K562 (cell line): ENCODE data around the gene LIMK1. TPM values are rescaled to one million over a fixed set of nuclear protein-coding genes. Genes with fewer than 3 reads are reported as not detected.

Experiments
- ATAC-seq: fragments of 200-7000 bp; cut with Tn5 transposase; 3 replicates; pipeline ENCODE4 v1.9.1; 2020; ENCODE audit warnings: moderate library complexity
- BruUV-seq: library from RNA; stranded (reverse); fragments of 400-500 nt; replicated peaks from 2 replicates; lab custom pipeline; 2021; lab: Mats Ljungman, UMichigan
- CTCF ChIA-PET: fragments of 300-600 bp; formaldehyde crosslinking; extraction: SDS; loops from one replicate; lab custom pipeline; 2021; ENCODE audit warnings: low intra/inter-chr PET ratio; lab: Yijun Ruan, JAX
- POLR2A ChIA-PET: fragments of 300-600, 350-650 bp; sonication (Branson Sonifier 250); formaldehyde crosslinking; extraction: SDS; loops from one replicate; lab custom pipeline; 2021; ENCODE audit warnings: antibody characterized with exemption, inconsistent platforms; lab: Yijun Ruan, JAX
- DNase-seq, 4 experiments: peaks; one replicate each; pipeline versions ENCODE4 v3.0.0 to v3.0.0-alpha.2; 2011 to 2018; ENCODE audit warnings: low spot score in 3 of 4, mixed read lengths in 3 of 4; ENCODE audit errors: extremely low read depth in 1 of 4
- FAIRE-seq: peaks from 2 replicates; lab custom pipeline; 2011; peaks lifted over from hg19 to GRCh38; lab: Jason Lieb, UNC
- H2AFZ ChIP-seq: 2 replicates; pipeline ENCODE4 v1.6.0; 2011; ENCODE audit warnings: low read depth, low read length, control low read depth, inconsistent platforms
- H3K27ac ChIP-seq: fragments of 200-600 bp; 3 replicates; pipeline ENCODE4 v1.8.0; 2011; ENCODE audit warnings: low read depth, mild to moderate bottlenecking, control low read depth, inconsistent platforms, low read length, moderate library complexity, mixed read lengths; ENCODE audit errors: extremely low read depth
- H3K27me3 ChIP-seq, 2 experiments: fragments of 300-600 bp in 1 of 2; 2 replicates in 1 of 2; 3 replicates in 1 of 2; pipeline versions ENCODE4 v1.6.0 to v1.8.0; 2011; ENCODE audit warnings: inconsistent platforms in 2 of 2, low read length in 2 of 2, mild to moderate bottlenecking in 1 of 2, mixed read lengths in 1 of 2, moderate library complexity in 1 of 2; ENCODE audit not compliant: control insufficient read depth in 2 of 2, insufficient read depth in 2 of 2
- H3K36me3 ChIP-seq: fragments of 300-600 bp; 3 replicates; pipeline ENCODE4 v1.8.0; 2011; ENCODE audit warnings: mild to moderate bottlenecking, low read length, inconsistent platforms; ENCODE audit not compliant: control insufficient read depth, insufficient read depth
- H3K4me1 ChIP-seq, 2 experiments: fragments of 200-600 bp in 1 of 2; replicated peaks in 1 of 2; 2 replicates in 1 of 2; 3 replicates in 1 of 2; pipeline versions ENCODE4 v1.5.1 to v1.8.0; 2011; ENCODE audit warnings: inconsistent platforms in 2 of 2, low read length in 2 of 2, mild to moderate bottlenecking in 1 of 2, mixed read lengths in 1 of 2, moderate library complexity in 1 of 2; ENCODE audit not compliant: control insufficient read depth in 2 of 2, insufficient read depth in 2 of 2
- H3K4me2 ChIP-seq: 2 replicates; pipeline ENCODE4 v1.6.1; 2011; ENCODE audit warnings: low read length, control low read depth, inconsistent platforms, mixed read lengths; ENCODE audit not compliant: insufficient read depth
- H3K4me3 ChIP-seq: fragments of 200-600 bp; sonication (generic), shearing (Covaris generic); 2 replicates; pipeline ENCODE4 v1.5.1; 2016; ENCODE audit warnings: control low read depth, inconsistent platforms
- H3K79me2 ChIP-seq: fragments of 200-600 bp; 3 replicates; pipeline ENCODE4 v1.8.0; 2011; ENCODE audit warnings: low read length, inconsistent platforms; ENCODE audit not compliant: control insufficient read depth, insufficient read depth
- H3K9ac ChIP-seq, 2 experiments: 2 replicates each; pipeline versions ENCODE4 v1.6.0 to v1.6.1; 2011; ENCODE audit warnings: low read depth in 2 of 2, low read length in 2 of 2, control low read depth in 1 of 2, inconsistent platforms in 1 of 2, mild to moderate bottlenecking in 1 of 2, mixed read lengths in 1 of 2; ENCODE audit not compliant: insufficient read depth in 1 of 2
- H3K9me1 ChIP-seq: one replicate; pipeline ENCODE4 v1.6.0; 2011; ENCODE audit warnings: inconsistent platforms, mild to moderate bottlenecking, low read length, moderate library complexity; ENCODE audit not compliant: control insufficient read depth, insufficient read depth
- H3K9me3 ChIP-seq: replicated peaks from 2 replicates; pipeline ENCODE4 v1.5.1; 2011; ENCODE audit warnings: low read depth, low read length, inconsistent platforms; ENCODE audit not compliant: control insufficient read depth, insufficient read depth
- H4K20me1 ChIP-seq: replicated peaks from 2 replicates; pipeline ENCODE4 v1.6.1; 2011; ENCODE audit warnings: low read length, inconsistent platforms, mixed read lengths; ENCODE audit not compliant: control insufficient read depth, insufficient read depth
- EHMT2 ChIP-seq: fragments of 450-650 bp; IDR thresholded peaks from 2 replicates; pipeline ENCODE4 v1.6.1; 2018; ENCODE audit warnings: antibody characterized with exemption
- RNF2 ChIP-seq: sonication (generic); IDR thresholded peaks from 2 replicates; pipeline ENCODE4 v1.6.1; 2016
- THAP7 ChIP-seq: fragments of 250-450 bp; sonication (Bioruptor Pico); IDR thresholded peaks from 2 replicates; pipeline ENCODE4 v1.5.0; 2021
- THRA ChIP-seq: fragments of 450-650 bp; IDR thresholded peaks from 2 replicates; pipeline ENCODE4 v1.6.1; 2017; ENCODE audit warnings: mild to moderate bottlenecking, moderate library complexity
- WGBS: fragments of 100-300 bp; shearing (Covaris generic); methylation state at CpG from one replicate; pipeline ENCODE4 v1.1.6; 2016; ENCODE audit warnings: low coverage, mixed read lengths; ENCODE audit not compliant: insufficient coverage; ENCODE audit errors: missing lambda C conversion rate; 5-methylcytosine and 5-hydroxymethylcytosine counted together
- in situ Hi-C: fragments of 300-500 bp; cut with MboI; formaldehyde crosslinking; loops from 4 replicates; pipeline ENCODE4 v1.15.0; 2018; ENCODE audit warnings: inconsistent platforms, mixed read lengths
- intact Hi-C: fragments of 100-400 bp; cut with micrococcal nuclease; formaldehyde crosslinking; loops from 2 replicates; pipeline ENCODE4 v1.14.2; 2022
- polyA plus RNA-seq, 8 experiments: library from polyadenylated mRNA; depleted of rRNA in 4 of 8; stranded (reverse) in 5 of 8; unstranded in 3 of 8; fragments of >200 nt; fragmentation: Nextera tagmentation in 2 of 8; fragmentation: Illumina TruSeq in 1 of 8; extraction: Ambion mirVana in 2 of 8; extraction: Trizol in 1 of 8; gene quantifications; 2 replicates each; pipeline versions ENCODE4 v1.2.1 to v1.2.3, GENCODE V29; 2011 to 2014; ENCODE audit warnings: inconsistent platforms in 1 of 8, missing spikeins in 1 of 8
- total RNA-seq, 7 experiments: library from RNA; depleted of rRNA in 6 of 7; stranded (reverse); fragments of >200 nt in 6 of 7; fragmentation: Illumina TruSeq in 2 of 7; extraction: Trizol in 2 of 7; gene quantifications; 2 replicates each; pipeline versions ENCODE4 v1.2.1 to v1.2.3, GENCODE V29; 2011 to 2021; ENCODE audit warnings: low replicate concordance in 1 of 7

The LIMK1 gene
- total and polyA plus RNA-seq, 9 of the 15 experiments (the other 6 are each of a cell fraction or from before 2014, with no cell fraction given) = 0.14 to 30.0 (median 15.9) TPM

- no TSS peak for BruUV-seq
- ChIA-PET POLR2A (no interaction called here), CTCF (interaction anchor here (2.9 kb wide), 1 partner anchor 346 kb away, joined by 26 read pairs; no protein-coding TSS in a partner anchor)
- Histone ChIP-seq H3K9me3 (no peaks in the 10 kb centered on the region), H3K9me1 (peaks cover 3% of the 10 kb centered on the region), H3K36me3 (no peaks in the 10 kb centered on the region), H3K4me3 (no peak overlapping the region), H3K4me1 (peaks cover 0 to 16% of the 10 kb centered on the region in 2 experiments; a peak in 2 of 5 replicates), H3K9ac (no peak overlapping the region), H3K27me3 (peaks cover 23 to 38% of the 10 kb centered on the region in 2 experiments; a peak in 4 of 5 replicates), H2AFZ (no peak overlapping the region), H3K4me2 (no peak overlapping the region), H3K27ac (no peak overlapping the region), H3K79me2 (no peaks in the 10 kb centered on the region), H4K20me1 (peaks cover 13% of the 10 kb centered on the region; the same call in 1 of the 2 replicates)
- TF ChIP-seq EHMT2 (peak; percentile 37; the same call in 1 of the 2 replicates), THRA (no peak), THAP7 (CRISPR knock-in tag) (no peak), RNF2 (no peak)
- no peak for ATAC-seq
- in situ Hi-C loops = no loop called here
- DNase-seq = no peak
- intact Hi-C loops = loop anchor here (5.0 kb wide), 1 partner anchor 349 kb away; no protein-coding TSS in a partner anchor
- FAIRE-seq = no peak
- WGBS = 0% methylated on average over 3 of the region's 3 CpGs
These were observed 29.9 kb upstream of the LIMK1 start for GRCh38 chr7:74053589-74054186.
